Measurements from ENCODE around the gene PTPRN2.

GRCh38 chr7:157753713-157754415, 833.8 kb downstream of the PTPRN2 start:
- TF ChIP-seq CTCF (IDR thresholded peaks at IDR 0.05), result no peak
- TF ChIP-seq POLR2AphosphoS5 (IDR thresholded peaks at IDR 0.05), result no peak
- no peak for TF ChIP-seq EP300 (IDR thresholded peaks at IDR 0.05)
- no peak for TF ChIP-seq POLR2A (IDR thresholded peaks at IDR 0.05)

Measured in sigmoid colon (tissue), 4 donors.